ENCODE measurements around the gene ARHGAP26. TPM values are rescaled to one million over a fixed set of nuclear protein-coding genes. Genes with fewer than 3 reads are reported as not detected.

The ARHGAP26 gene
- total RNA-seq, 1 experiment from 2014 or later: 79.8 TPM

- intact Hi-C loops (cut with micrococcal nuclease; ENCODE audit: unreplicated experiment): no loop called here
- ChIA-PET CTCF (no interaction called here), POLR2A (interaction anchor here (0.7 kb wide), 1 partner anchor 252 kb away, joined by 8 read pairs; no protein-coding TSS in a partner anchor)
- H3K4me1 Mint-ChIP-seq (ENCODE audit: low read depth, unreplicated experiment): no peaks in the 10 kb centered on the region
- H3K27me3 Mint-ChIP-seq (ENCODE audit: insufficient read depth, unreplicated experiment): no peaks in the 10 kb centered on the region
- no peaks in the 10 kb centered on the region for H3K36me3 Mint-ChIP-seq (ENCODE audit: insufficient read depth, unreplicated experiment)
- BruUV-seq (replicated peaks): no TSS peak
- Histone ChIP-seq H3K4me3 (ENCODE audit: low read depth, low read length) (no peak overlapping the region), H3K9me3 (no peaks in the 10 kb centered on the region), H3K36me3 (ENCODE audit: control insufficient read depth, insufficient read depth, low read length) (no peaks in the 10 kb centered on the region), H3K4me1 (no peaks in the 10 kb centered on the region), H3K27me3 (replicated peaks; ENCODE audit: control insufficient read depth, insufficient read depth, low read length) (no peaks in the 10 kb centered on the region)
- no peak for DNase-seq
- no peak overlapping the region for H3K27ac Mint-ChIP-seq (ENCODE audit: unreplicated experiment)
- no peak for TF ChIP-seq CTCF (IDR thresholded peaks at IDR 0.05; ENCODE audit: insufficient read depth in 1 of 2, low read depth in 1 of 2, low read length in 1 of 2, severe bottlenecking in 1 of 2, unreplicated experiment in 1 of 2)
- H3K4me3 Mint-ChIP-seq (ENCODE audit: unreplicated experiment): no peak overlapping the region
- no peaks in the 10 kb centered on the region for H3K9me3 Mint-ChIP-seq (ENCODE audit: unreplicated experiment)
These were observed 420.2 kb downstream of the ARHGAP26 start for GRCh38 chr5:143190260-143190810.

- Histone ChIP-seq H3K4me3 (ENCODE audit: low read depth, low read length) (no peak overlapping the region), H3K36me3 (ENCODE audit: control insufficient read depth, insufficient read depth, low read length) (no peaks in the 10 kb centered on the region), H3K9me3 (no peaks in the 10 kb centered on the region), H3K4me1 (no peaks in the 10 kb centered on the region), H3K27me3 (replicated peaks; ENCODE audit: control insufficient read depth, insufficient read depth, low read length) (no peaks in the 10 kb centered on the region)
- Mint-ChIP-seq H3K36me3 (ENCODE audit: insufficient read depth, unreplicated experiment) (no peaks in the 10 kb centered on the region), H3K4me1 (ENCODE audit: low read depth, unreplicated experiment) (no peaks in the 10 kb centered on the region), H3K9me3 (ENCODE audit: unreplicated experiment) (no peaks in the 10 kb centered on the region), H3K4me3 (ENCODE audit: unreplicated experiment) (no peak overlapping the region), H3K27me3 (ENCODE audit: insufficient read depth, unreplicated experiment) (no peaks in the 10 kb centered on the region), H3K27ac (ENCODE audit: unreplicated experiment) (no peak overlapping the region)
- DNase-seq: no peak
- no peak for TF ChIP-seq CTCF (IDR thresholded peaks at IDR 0.05; ENCODE audit: insufficient read depth in 1 of 2, low read depth in 1 of 2, low read length in 1 of 2, severe bottlenecking in 1 of 2, unreplicated experiment in 1 of 2)
- CTCF ChIA-PET: no interaction called here
- no TSS peak for BruUV-seq (replicated peaks)
- POLR2A ChIA-PET: no interaction called here
- intact Hi-C loops (cut with micrococcal nuclease; ENCODE audit: unreplicated experiment): no loop called here
These were observed 421.5 kb downstream of the ARHGAP26 start for GRCh38 chr5:143191720-143192119.

GRCh38 chr5:143192191-143192900 is 422.2 kb downstream of the ARHGAP26 start:
- no peak for TF ChIP-seq CTCF (IDR thresholded peaks at IDR 0.05; ENCODE audit: insufficient read depth in 1 of 2, low read depth in 1 of 2, low read length in 1 of 2, severe bottlenecking in 1 of 2, unreplicated experiment in 1 of 2)
- Histone ChIP-seq H3K27me3 (replicated peaks; ENCODE audit: control insufficient read depth, insufficient read depth, low read length) (no peaks in the 10 kb centered on the region), H3K4me1 (no peaks in the 10 kb centered on the region), H3K9me3 (0 out of 2 replicates have a peak, but pooled peaks cover under 1% of the 10 kb centered on the region), H3K36me3 (ENCODE audit: control insufficient read depth, insufficient read depth, low read length) (no peaks in the 10 kb centered on the region), H3K4me3 (ENCODE audit: low read depth, low read length) (no peak overlapping the region)
- Mint-ChIP-seq H3K27ac (ENCODE audit: unreplicated experiment) (no peak overlapping the region), H3K9me3 (ENCODE audit: unreplicated experiment) (no peaks in the 10 kb centered on the region), H3K4me1 (ENCODE audit: low read depth, unreplicated experiment) (no peaks in the 10 kb centered on the region), H3K4me3 (ENCODE audit: unreplicated experiment) (no peak overlapping the region), H3K27me3 (ENCODE audit: insufficient read depth, unreplicated experiment) (no peaks in the 10 kb centered on the region), H3K36me3 (ENCODE audit: insufficient read depth, unreplicated experiment) (no peaks in the 10 kb centered on the region)
- POLR2A ChIA-PET: no interaction called here
- no TSS peak for BruUV-seq (replicated peaks)
- CTCF ChIA-PET: no interaction called here
- DNase-seq: no peak
- intact Hi-C loops (cut with micrococcal nuclease; ENCODE audit: unreplicated experiment): no loop called here
